ENCODE measurements around the gene POLR2A. TPM values are rescaled to one million over a fixed set of nuclear protein-coding genes. Genes with fewer than 3 reads are reported as not detected.

Gene POLR2A
- total and polyA plus RNA-seq, 4 donors = 13.3 to 54.4 (median 34.8) TPM

DNA sequence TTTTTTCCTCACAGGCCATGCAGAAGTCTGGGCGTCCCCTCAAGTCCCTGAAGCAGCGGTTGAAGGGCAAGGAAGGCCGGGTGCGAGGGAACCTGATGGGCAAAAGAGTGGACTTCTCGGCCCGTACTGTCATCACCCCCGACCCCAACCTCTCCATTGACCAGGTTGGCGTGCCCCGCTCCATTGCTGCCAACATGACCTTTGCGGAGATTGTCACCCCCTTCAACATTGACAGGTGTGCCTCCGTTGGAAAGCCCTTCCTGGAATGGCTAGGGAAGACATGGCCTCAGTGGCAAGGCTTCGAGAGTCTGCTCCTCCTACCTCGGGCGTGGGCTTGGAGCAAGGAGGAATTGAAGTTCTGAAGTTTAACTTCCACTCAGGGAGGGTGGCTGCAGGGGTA, 13.5 kb downstream of the POLR2A start:
- peaks cover 0 to 2% (median 0%) of the 10 kb centered on the region in 4 donors for H3K4me1 ChIP-seq (ENCODE audit: control insufficient read depth in 4 of 4, insufficient read depth in 4 of 4, low read length in 3 of 4)
- H3K36me3 ChIP-seq (ENCODE audit: control insufficient read depth in 4 of 4, insufficient read depth in 3 of 4, low read depth in 1 of 4, low read length in 3 of 4) = peaks cover 31 to 65% (median 55%) of the 10 kb centered on the region in 4 donors
- no peak for DNase-seq (ENCODE audit: low spot score)
- H3K27ac ChIP-seq (ENCODE audit: low read depth in 1 of 2, low read length in 2 of 2) = no peak overlapping the region
- no peak overlapping the region for H3K4me3 ChIP-seq (ENCODE audit: low read depth in 1 of 3, low read length in 3 of 3)
- H3K9ac ChIP-seq (ENCODE audit: low read depth in 1 of 2, low read length in 2 of 2) = no peak overlapping the region
- no peaks in the 10 kb centered on the region for H3K27me3 ChIP-seq (ENCODE audit: control insufficient read depth in 4 of 4, insufficient read depth in 4 of 4, low read length in 3 of 4)
- no peaks in the 10 kb centered on the region for H3K9me3 ChIP-seq (ENCODE audit: control insufficient read depth in 4 of 4, low read length in 3 of 4)
- TF ChIP-seq, protein P1, sequence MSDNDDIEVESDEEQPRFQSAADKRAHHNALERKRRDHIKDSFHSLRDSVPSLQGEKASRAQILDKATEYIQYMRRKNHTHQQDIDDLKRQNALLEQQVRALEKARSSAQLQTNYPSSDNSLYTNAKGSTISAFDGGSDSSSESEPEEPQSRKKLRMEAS (IDR thresholded peaks at IDR 0.05) = no peak
- TF ChIP-seq HNF4A (conservative IDR thresholded peaks at IDR 0.05) (no peak), NR2F2 (IDR thresholded peaks at IDR 0.05) (no peak), HNF4G (IDR thresholded peaks at IDR 0.05) (no peak), RXRA (IDR thresholded peaks at IDR 0.05) (no peak), RAD21 (IDR thresholded peaks at IDR 0.05) (no peak)
- WGBS = 96% methylated on average over 14 of the region's 14 CpGs

DNA sequence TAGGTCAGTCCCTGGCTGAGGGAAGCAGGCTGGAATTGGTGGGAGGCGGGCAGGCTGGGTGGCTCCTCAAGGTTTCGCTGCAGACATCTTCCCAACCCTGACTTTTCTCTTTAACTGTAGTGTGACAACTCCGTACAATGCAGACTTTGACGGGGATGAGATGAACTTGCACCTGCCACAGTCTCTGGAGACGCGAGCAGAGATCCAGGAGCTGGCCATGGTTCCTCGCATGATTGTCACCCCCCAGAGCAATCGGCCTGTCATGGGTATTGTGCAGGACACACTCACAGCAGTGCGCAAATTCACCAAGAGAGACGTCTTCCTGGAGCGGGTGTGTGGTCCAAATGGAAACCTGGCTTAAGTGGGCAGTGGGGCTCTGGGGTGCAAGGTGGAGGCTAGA, 15.0 kb downstream of the POLR2A start:
- TF ChIP-seq YY1 (IDR thresholded peaks at IDR 0.05) = no peak
- no peak for TF ChIP-seq TAF1 (conservative IDR thresholded peaks at IDR 0.05)
- TF ChIP-seq SP1 (IDR thresholded peaks at IDR 0.05) = no peak
- 89% methylated on average over 11 of the region's 11 CpGs for WGBS
- DNase-seq (ENCODE audit: low spot score) = no peak

DNA sequence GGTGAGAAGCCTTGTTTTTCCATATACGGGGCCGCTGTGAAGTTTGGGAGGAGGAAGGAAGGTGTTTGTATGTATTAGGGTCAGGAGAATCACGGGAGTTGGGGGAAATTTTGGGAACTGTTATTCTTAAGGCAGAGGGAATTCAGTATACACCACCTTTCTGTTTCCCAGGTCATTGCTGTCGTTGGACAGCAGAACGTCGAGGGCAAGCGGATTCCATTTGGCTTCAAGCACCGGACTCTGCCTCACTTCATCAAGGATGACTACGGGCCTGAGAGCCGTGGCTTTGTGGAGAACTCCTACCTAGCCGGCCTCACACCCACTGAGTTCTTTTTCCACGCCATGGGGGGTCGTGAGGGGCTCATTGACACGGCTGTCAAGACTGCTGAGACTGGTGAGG, 17.6 kb downstream of the POLR2A start:
- Histone ChIP-seq H3K36me3 (ENCODE audit: control insufficient read depth in 4 of 4, insufficient read depth in 3 of 4, low read depth in 1 of 4, low read length in 3 of 4) (peaks cover 40 to 90% (median 79%) of the 10 kb centered on the region in 4 donors), H3K4me3 (ENCODE audit: low read depth in 1 of 3, low read length in 3 of 3) (no peak overlapping the region), H3K27ac (ENCODE audit: low read depth in 1 of 2, low read length in 2 of 2) (no peak overlapping the region), H3K9me3 (ENCODE audit: control insufficient read depth in 4 of 4, low read length in 3 of 4) (no peaks in the 10 kb centered on the region), H3K4me1 (ENCODE audit: control insufficient read depth in 4 of 4, insufficient read depth in 4 of 4, low read length in 3 of 4) (no peaks in the 10 kb centered on the region), H3K27me3 (ENCODE audit: control insufficient read depth in 4 of 4, insufficient read depth in 4 of 4, low read length in 3 of 4) (no peaks in the 10 kb centered on the region), H3K9ac (ENCODE audit: low read depth in 1 of 2, low read length in 2 of 2) (no peak overlapping the region)
- TF ChIP-seq HNF4G (IDR thresholded peaks at IDR 0.05) (no peak), NR2F2 (IDR thresholded peaks at IDR 0.05) (no peak), HNF4A (conservative IDR thresholded peaks at IDR 0.05) (no peak), FOXA1 (IDR thresholded peaks at IDR 0.05) (no peak), GABPA (IDR thresholded peaks at IDR 0.05 in 1 of 2, conservative IDR thresholded peaks at IDR 0.05 in 1 of 2) (no peak), FOXA2 (IDR thresholded peaks at IDR 0.05) (no peak), RXRA (IDR thresholded peaks at IDR 0.05) (no peak), YY1 (IDR thresholded peaks at IDR 0.05) (no peak), EGR1 (IDR thresholded peaks at IDR 0.05; ENCODE audit: low read depth in 2 of 2) (no peak), TAF1 (conservative IDR thresholded peaks at IDR 0.05) (no peak), SP1 (IDR thresholded peaks at IDR 0.05) (no peak), JUND (IDR thresholded peaks at IDR 0.05) (no peak), RAD21 (IDR thresholded peaks at IDR 0.05) (no peak)
- TF ChIP-seq, protein P1 (IDR thresholded peaks at IDR 0.05) = no peak
- TF ChIP-seq, protein P2, sequence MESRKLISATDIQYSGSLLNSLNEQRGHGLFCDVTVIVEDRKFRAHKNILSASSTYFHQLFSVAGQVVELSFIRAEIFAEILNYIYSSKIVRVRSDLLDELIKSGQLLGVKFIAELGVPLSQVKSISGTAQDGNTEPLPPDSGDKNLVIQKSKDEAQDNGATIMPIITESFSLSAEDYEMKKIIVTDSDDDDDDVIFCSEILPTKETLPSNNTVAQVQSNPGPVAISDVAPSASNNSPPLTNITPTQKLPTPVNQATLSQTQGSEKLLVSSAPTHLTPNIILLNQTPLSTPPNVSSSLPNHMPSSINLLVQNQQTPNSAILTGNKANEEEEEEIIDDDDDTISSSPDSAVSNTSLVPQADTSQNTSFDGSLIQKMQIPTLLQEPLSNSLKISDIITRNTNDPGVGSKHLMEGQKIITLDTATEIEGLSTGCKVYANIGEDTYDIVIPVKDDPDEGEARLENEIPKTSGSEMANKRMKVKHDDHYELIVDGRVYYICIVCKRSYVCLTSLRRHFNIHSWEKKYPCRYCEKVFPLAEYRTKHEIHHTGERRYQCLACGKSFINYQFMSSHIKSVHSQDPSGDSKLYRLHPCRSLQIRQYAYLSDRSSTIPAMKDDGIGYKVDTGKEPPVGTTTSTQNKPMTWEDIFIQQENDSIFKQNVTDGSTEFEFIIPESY (IDR thresholded peaks at IDR 0.05) = no peak
- TF ChIP-seq, protein P3, sequence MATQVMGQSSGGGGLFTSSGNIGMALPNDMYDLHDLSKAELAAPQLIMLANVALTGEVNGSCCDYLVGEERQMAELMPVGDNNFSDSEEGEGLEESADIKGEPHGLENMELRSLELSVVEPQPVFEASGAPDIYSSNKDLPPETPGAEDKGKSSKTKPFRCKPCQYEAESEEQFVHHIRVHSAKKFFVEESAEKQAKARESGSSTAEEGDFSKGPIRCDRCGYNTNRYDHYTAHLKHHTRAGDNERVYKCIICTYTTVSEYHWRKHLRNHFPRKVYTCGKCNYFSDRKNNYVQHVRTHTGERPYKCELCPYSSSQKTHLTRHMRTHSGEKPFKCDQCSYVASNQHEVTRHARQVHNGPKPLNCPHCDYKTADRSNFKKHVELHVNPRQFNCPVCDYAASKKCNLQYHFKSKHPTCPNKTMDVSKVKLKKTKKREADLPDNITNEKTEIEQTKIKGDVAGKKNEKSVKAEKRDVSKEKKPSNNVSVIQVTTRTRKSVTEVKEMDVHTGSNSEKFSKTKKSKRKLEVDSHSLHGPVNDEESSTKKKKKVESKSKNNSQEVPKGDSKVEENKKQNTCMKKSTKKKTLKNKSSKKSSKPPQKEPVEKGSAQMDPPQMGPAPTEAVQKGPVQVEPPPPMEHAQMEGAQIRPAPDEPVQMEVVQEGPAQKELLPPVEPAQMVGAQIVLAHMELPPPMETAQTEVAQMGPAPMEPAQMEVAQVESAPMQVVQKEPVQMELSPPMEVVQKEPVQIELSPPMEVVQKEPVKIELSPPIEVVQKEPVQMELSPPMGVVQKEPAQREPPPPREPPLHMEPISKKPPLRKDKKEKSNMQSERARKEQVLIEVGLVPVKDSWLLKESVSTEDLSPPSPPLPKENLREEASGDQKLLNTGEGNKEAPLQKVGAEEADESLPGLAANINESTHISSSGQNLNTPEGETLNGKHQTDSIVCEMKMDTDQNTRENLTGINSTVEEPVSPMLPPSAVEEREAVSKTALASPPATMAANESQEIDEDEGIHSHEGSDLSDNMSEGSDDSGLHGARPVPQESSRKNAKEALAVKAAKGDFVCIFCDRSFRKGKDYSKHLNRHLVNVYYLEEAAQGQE (IDR thresholded peaks at IDR 0.05) = no peak
- no peak for DNase-seq (ENCODE audit: low spot score)
- WGBS = 91% methylated on average over 14 of the region's 14 CpGs

More for the DNA sequence above, 15.0 kb downstream of the POLR2A start:
- no peaks in the 10 kb centered on the region for H3K27me3 ChIP-seq (ENCODE audit: control insufficient read depth in 4 of 4, insufficient read depth in 4 of 4, low read length in 3 of 4)
- no peak overlapping the region for H3K27ac ChIP-seq (ENCODE audit: low read depth in 1 of 2, low read length in 2 of 2)
- H3K9ac ChIP-seq (ENCODE audit: low read depth in 1 of 2, low read length in 2 of 2) = no peak overlapping the region
- no peaks in the 10 kb centered on the region for H3K4me1 ChIP-seq (ENCODE audit: control insufficient read depth in 4 of 4, insufficient read depth in 4 of 4, low read length in 3 of 4)
- peaks cover 36 to 81% (median 70%) of the 10 kb centered on the region in 4 donors for H3K36me3 ChIP-seq (ENCODE audit: control insufficient read depth in 4 of 4, insufficient read depth in 3 of 4, low read depth in 1 of 4, low read length in 3 of 4)
- no peak overlapping the region for H3K4me3 ChIP-seq (ENCODE audit: low read depth in 1 of 3, low read length in 3 of 3)
- H3K9me3 ChIP-seq (ENCODE audit: control insufficient read depth in 4 of 4, low read length in 3 of 4) = no peaks in the 10 kb centered on the region

Data from liver (tissue), 9 donors.